MCF 10A (cell line): Measurements from ENCODE around the gene CERT1. TPM values are rescaled to one million over a fixed set of nuclear protein-coding genes. Genes with fewer than 3 reads are reported as not detected.

ENCODE experiments used
- BruUV-seq: library from RNA; stranded (reverse); fragments of 400-500 nt; replicated peaks from 2 replicates; lab custom pipeline; 2021; lab: Mats Ljungman, UMichigan
- CTCF ChIA-PET: fragments of 300-600 bp; sonication (Branson Sonifier 250); formaldehyde crosslinking; extraction: SDS; loops from one replicate; lab custom pipeline; 2021; ENCODE audit warnings: antibody characterized with exemption, inconsistent platforms; lab: Yijun Ruan, JAX
- POLR2A ChIA-PET: fragments of 300-600, 350-650 bp; sonication (Branson Sonifier 250); formaldehyde crosslinking; extraction: SDS; loops from one replicate; lab custom pipeline; 2020; ENCODE audit warnings: antibody characterized with exemption, inconsistent platforms; lab: Yijun Ruan, JAX
- DNase-seq: peaks from one replicate; pipeline ENCODE4 v3.0.0-alpha.2; 2018; ENCODE audit not compliant: unreplicated experiment
- H3K27ac Mint-ChIP-seq: one replicate; pipeline ENCODE4 v1.8.0; 2022; ENCODE audit warnings: mild to moderate bottlenecking, low read depth, mixed read lengths; ENCODE audit not compliant: unreplicated experiment
- H3K27me3 Mint-ChIP-seq: one replicate; pipeline ENCODE4 v1.8.0; 2022; ENCODE audit warnings: mixed read lengths; ENCODE audit not compliant: insufficient read depth, unreplicated experiment
- H3K36me3 Mint-ChIP-seq: one replicate; pipeline ENCODE4 v1.8.0; 2022; ENCODE audit warnings: mild to moderate bottlenecking, moderate library complexity, mixed read lengths; ENCODE audit not compliant: insufficient read depth, unreplicated experiment
- H3K4me1 Mint-ChIP-seq: one replicate; pipeline ENCODE4 v1.8.0; 2022; ENCODE audit warnings: mixed read lengths; ENCODE audit not compliant: insufficient read depth, unreplicated experiment
- H3K4me3 Mint-ChIP-seq: one replicate; pipeline ENCODE4 v1.8.0; 2022; ENCODE audit warnings: mild to moderate bottlenecking, moderate library complexity, mixed read lengths; ENCODE audit not compliant: unreplicated experiment
- H3K9me3 Mint-ChIP-seq: one replicate; pipeline ENCODE4 v1.8.0; 2022; ENCODE audit warnings: mixed read lengths; ENCODE audit not compliant: unreplicated experiment
- intact Hi-C: fragments of 100-400 bp; cut with micrococcal nuclease; formaldehyde crosslinking; loops from 2 replicates; pipeline ENCODE4 v1.14.1; 2022
- total RNA-seq: library from RNA; stranded (reverse); gene quantifications from 2 replicates; pipeline ENCODE4 v1.2.3, GENCODE V29; 2022
- TF ChIP-seq, protein P1 (sequence below): fragments of 200-600 bp; IDR thresholded peaks from one replicate; pipeline ENCODE4 v1.8.0; 2022; ENCODE audit warnings: antibody characterized with exemption, mild to moderate bottlenecking; ENCODE audit not compliant: unreplicated experiment

CERT1 gene
- total RNA-seq, 1 experiment from 2014 or later = 19.6 TPM

DNA sequence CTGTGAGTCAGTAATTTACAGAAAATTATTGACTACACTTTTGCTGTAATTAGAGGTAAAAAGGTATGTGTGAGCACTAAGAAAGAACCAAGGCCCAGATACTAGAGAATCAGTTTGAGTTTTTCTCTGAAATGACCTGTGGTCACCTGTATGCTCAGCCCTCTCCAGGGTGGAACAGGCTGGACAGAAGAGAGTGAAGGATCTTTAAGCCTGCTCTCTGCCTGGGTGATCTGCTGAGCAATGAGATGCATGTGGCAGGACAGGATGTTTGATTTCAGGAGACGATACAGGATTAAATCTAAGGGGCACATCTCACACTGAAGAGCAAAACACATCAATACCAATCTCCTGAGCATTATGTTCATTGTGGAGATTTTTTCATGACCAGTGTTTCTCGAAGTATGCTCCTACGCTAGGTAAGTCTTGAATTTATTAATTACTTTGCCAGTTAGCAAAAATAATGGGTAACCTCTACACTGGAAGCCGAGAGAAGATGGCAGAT is 148.9 kb downstream of the CERT1 start:
- no peak overlapping the region for H3K4me3 Mint-ChIP-seq
- ChIA-PET CTCF (interaction anchor here (0.6 kb wide), 1 partner anchor 40 kb away, joined by 3 read pairs; no protein-coding TSS in a partner anchor), POLR2A (interaction anchor here (0.9 to 3.4 kb wide), 6 partner anchors 11 to 204 kb away, joined by 3 to 16 read pairs (median 5); no protein-coding TSS in a partner anchor)
- TF ChIP-seq, protein P1, sequence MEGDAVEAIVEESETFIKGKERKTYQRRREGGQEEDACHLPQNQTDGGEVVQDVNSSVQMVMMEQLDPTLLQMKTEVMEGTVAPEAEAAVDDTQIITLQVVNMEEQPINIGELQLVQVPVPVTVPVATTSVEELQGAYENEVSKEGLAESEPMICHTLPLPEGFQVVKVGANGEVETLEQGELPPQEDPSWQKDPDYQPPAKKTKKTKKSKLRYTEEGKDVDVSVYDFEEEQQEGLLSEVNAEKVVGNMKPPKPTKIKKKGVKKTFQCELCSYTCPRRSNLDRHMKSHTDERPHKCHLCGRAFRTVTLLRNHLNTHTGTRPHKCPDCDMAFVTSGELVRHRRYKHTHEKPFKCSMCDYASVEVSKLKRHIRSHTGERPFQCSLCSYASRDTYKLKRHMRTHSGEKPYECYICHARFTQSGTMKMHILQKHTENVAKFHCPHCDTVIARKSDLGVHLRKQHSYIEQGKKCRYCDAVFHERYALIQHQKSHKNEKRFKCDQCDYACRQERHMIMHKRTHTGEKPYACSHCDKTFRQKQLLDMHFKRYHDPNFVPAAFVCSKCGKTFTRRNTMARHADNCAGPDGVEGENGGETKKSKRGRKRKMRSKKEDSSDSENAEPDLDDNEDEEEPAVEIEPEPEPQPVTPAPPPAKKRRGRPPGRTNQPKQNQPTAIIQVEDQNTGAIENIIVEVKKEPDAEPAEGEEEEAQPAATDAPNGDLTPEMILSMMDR = no peak
- H3K9me3 Mint-ChIP-seq = no peaks in the 10 kb centered on the region
- DNase-seq = no peak
- H3K27me3 Mint-ChIP-seq = no peaks in the 10 kb centered on the region
- intact Hi-C loops = no loop called here
- H3K36me3 Mint-ChIP-seq = peaks cover 75% of the 10 kb centered on the region
- BruUV-seq = no TSS peak
- H3K27ac Mint-ChIP-seq = no peak overlapping the region
- H3K4me1 Mint-ChIP-seq = no peaks in the 10 kb centered on the region

DNA sequence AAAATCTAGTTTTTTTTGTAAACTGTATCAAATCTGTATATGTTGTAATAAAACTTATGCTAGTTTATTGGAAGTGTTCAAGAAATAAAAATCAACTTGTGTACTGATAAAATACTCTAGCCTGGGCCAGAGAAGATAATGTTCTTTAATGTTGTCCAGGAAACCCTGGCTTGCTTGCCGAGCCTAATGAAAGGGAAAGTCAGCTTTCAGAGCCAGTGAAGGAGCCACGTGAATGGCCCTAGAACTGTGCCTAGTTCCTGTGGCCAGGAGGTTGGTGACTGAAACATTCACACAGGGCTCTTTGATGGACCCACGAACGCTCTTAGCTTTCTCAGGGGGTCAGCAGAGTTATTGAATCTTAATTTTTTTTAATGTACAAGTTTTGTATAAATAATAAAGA is 150.1 kb downstream of the CERT1 start:
- no peak for DNase-seq
- intact Hi-C loops = no loop called here
- no peaks in the 10 kb centered on the region for H3K9me3 Mint-ChIP-seq
- POLR2A ChIA-PET = interaction anchor here (0.9 to 1.6 kb wide), 6 partner anchors 10 to 41 kb away, joined by 4 to 8 read pairs (median 4); no protein-coding TSS in a partner anchor
- CTCF ChIA-PET = interaction anchor here (0.8 kb wide), 1 partner anchor 304 kb away, joined by 4 read pairs; no protein-coding TSS in a partner anchor
- no peaks in the 10 kb centered on the region for H3K4me1 Mint-ChIP-seq
- peaks cover 84% of the 10 kb centered on the region for H3K36me3 Mint-ChIP-seq
- H3K27ac Mint-ChIP-seq = no peak overlapping the region
- H3K27me3 Mint-ChIP-seq = no peaks in the 10 kb centered on the region
- H3K4me3 Mint-ChIP-seq = no peak overlapping the region
- BruUV-seq = no TSS peak
- TF ChIP-seq, protein P1 = no peak

DNA sequence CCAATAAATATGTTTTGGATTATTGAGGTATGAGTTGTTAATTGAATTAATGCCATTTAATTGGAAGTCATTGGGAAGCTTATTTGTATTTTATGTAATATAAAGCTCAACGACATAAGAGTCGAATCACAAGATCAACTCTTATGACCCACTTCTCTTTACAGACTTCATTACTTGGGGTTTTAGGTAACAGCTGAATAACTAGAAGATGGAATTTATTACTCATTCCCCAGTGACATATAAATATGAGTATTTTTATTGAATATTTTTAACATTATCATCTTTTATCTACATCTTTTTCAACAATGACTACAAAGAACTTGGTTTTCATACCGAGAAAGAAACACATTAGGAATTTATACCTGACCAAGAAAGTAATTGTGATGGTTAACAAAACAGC is 153.3 kb downstream of the CERT1 start:
- peaks cover 99% of the 10 kb centered on the region for H3K36me3 Mint-ChIP-seq
- no TSS peak for BruUV-seq
- no peak overlapping the region for H3K27ac Mint-ChIP-seq
- DNase-seq = no peak
- no peak overlapping the region for H3K4me3 Mint-ChIP-seq
- H3K27me3 Mint-ChIP-seq = no peaks in the 10 kb centered on the region
- CTCF ChIA-PET = interaction anchor here (0.6 kb wide), 1 partner anchor 71 kb away, joined by 3 read pairs; no protein-coding TSS in a partner anchor
- POLR2A ChIA-PET = no interaction called here
- TF ChIP-seq, protein P1 = no peak
- no peaks in the 10 kb centered on the region for H3K9me3 Mint-ChIP-seq
- H3K4me1 Mint-ChIP-seq = no peaks in the 10 kb centered on the region
- intact Hi-C loops = no loop called here

DNA sequence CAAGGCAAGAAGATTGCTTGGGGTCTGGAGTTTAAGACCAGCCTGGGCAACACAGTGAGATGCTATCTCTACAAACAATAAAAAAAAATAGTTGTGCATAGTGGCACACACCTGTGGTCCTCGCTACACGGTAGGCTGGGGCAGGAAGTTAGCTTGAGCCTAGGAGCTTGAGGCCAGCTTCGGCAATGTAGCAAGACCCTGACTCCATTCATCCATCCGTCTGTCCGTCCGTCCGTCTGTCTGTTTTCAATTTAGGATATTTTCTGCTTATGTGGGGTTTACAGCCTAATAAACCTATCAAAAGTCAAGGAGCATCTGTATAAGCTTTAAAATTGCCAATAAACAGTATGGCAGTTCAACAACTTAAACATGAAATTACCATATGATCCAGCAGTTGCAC is 154.7 kb downstream of the CERT1 start:
- H3K36me3 Mint-ChIP-seq = peaks cover 99% of the 10 kb centered on the region
- no peak overlapping the region for H3K27ac Mint-ChIP-seq
- no peaks in the 10 kb centered on the region for H3K9me3 Mint-ChIP-seq
- TF ChIP-seq, protein P1 = no peak
- intact Hi-C loops = no loop called here
- no peaks in the 10 kb centered on the region for H3K27me3 Mint-ChIP-seq
- no TSS peak for BruUV-seq
- H3K4me1 Mint-ChIP-seq = no peaks in the 10 kb centered on the region
- no peak for DNase-seq
- POLR2A ChIA-PET = interaction anchor here (3.7 kb wide), 1 partner anchor 15 kb away, joined by 24 read pairs; no protein-coding TSS in a partner anchor
- CTCF ChIA-PET = interaction anchor here (0.6 to 0.7 kb wide), 2 partner anchors 25 to 614 kb away, joined by 4 read pairs; no protein-coding TSS in a partner anchor
- no peak overlapping the region for H3K4me3 Mint-ChIP-seq
